Brain microvascular endothelial cell (primary cell): ENCODE data around the gene COMMD10.

Experiments used
- DNase-seq: peaks from one replicate; pipeline ENCODE4 v3.0.0-alpha.2; 2020
- H3K27ac ChIP-seq: fragments of 250-450 bp; sonication (Bioruptor Pico); 2 replicates; pipeline ENCODE4 v1.5.1; 2020; ENCODE audit warnings: mild to moderate bottlenecking, moderate library complexity
- H3K27me3 ChIP-seq: fragments of 250-450 bp; sonication (Bioruptor Pico); replicated peaks from 2 replicates; pipeline ENCODE4 v1.5.1; 2020; ENCODE audit warnings: mild to moderate bottlenecking
- H3K36me3 ChIP-seq: fragments of 250-450 bp; sonication (Bioruptor Pico); replicated peaks from 2 replicates; pipeline ENCODE4 v1.5.1; 2020; ENCODE audit warnings: mild to moderate bottlenecking
- H3K4me3 ChIP-seq: 2 replicates; pipeline ENCODE4 v1.5.1; 2011; ENCODE audit warnings: low read depth, mild to moderate bottlenecking, control low read depth, low read length, moderate library complexity
- in situ Hi-C: cut with HindIII; loops from 2 replicates; pipeline ENCODE4 v1.10.0; 2017; ENCODE audit warnings: low sequenced_read_pairs, low pct_ligation_motif_present
- TF ChIP-seq, protein P1 (sequence below): IDR thresholded peaks from 2 replicates; pipeline ENCODE4 v1.5.1; 2011; ENCODE audit warnings: low read depth, mild to moderate bottlenecking, moderate library complexity, low read length, control low read depth, inconsistent platforms; ENCODE audit errors: missing control alignments

The COMMD10 gene

DNA sequence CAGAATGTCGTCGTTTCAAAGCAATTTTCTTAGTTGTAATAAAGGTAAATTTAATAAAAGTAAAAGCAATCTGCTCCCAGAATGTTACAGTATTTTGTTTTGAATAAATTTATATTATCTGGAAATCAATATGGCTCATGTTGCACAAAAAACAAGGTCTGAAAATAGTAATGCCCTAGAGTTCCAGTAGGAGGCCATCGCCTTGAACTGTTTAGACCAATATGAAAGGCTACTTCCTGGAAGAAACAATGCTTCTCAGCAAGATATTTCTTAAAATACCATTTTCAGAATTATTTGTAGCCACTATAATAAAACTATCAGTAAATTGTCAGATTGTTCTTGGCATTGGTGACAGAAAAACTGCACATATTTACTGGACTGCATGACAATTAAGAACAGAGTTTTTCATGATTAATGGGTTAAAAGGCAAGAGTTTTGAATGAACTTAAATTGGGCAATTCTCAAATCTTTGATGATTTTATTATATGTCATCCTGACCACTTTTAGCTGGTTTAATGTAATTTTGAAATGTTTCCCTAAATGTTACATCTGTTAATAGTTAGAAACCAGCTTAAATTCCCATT is 153.2 kb downstream of the COMMD10 start:
- Histone ChIP-seq H3K27ac (no peak overlapping the region), H3K27me3 (no peaks in the 10 kb centered on the region), H3K4me3 (no peak overlapping the region), H3K36me3 (no peaks in the 10 kb centered on the region)
- DNase-seq: no peak
- TF ChIP-seq, protein P1, sequence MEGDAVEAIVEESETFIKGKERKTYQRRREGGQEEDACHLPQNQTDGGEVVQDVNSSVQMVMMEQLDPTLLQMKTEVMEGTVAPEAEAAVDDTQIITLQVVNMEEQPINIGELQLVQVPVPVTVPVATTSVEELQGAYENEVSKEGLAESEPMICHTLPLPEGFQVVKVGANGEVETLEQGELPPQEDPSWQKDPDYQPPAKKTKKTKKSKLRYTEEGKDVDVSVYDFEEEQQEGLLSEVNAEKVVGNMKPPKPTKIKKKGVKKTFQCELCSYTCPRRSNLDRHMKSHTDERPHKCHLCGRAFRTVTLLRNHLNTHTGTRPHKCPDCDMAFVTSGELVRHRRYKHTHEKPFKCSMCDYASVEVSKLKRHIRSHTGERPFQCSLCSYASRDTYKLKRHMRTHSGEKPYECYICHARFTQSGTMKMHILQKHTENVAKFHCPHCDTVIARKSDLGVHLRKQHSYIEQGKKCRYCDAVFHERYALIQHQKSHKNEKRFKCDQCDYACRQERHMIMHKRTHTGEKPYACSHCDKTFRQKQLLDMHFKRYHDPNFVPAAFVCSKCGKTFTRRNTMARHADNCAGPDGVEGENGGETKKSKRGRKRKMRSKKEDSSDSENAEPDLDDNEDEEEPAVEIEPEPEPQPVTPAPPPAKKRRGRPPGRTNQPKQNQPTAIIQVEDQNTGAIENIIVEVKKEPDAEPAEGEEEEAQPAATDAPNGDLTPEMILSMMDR: peak; percentile 31
- in situ Hi-C loops: no loop called here

DNA sequence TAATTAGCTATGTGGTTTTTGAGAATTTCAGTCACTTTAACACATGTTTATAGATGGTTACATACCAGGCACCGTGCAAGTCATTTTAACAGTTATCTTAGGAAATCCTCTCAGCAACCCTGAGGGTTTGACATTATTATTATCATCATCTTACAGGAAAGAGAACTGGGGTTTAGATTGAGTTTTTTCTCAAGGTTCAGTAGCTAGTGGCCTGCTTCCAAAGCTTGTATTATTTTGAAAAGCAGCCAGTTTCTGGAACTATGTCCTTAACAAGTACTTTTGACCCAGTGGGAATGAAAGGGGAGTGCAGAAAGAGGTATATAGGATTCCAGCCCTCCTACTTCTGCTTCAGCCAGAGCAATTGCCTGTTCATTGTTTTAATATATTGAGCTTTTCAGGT is 157.5 kb downstream of the COMMD10 start:
- Histone ChIP-seq H3K36me3 (no peaks in the 10 kb centered on the region), H3K4me3 (no peak overlapping the region), H3K27ac (no peak overlapping the region), H3K27me3 (no peaks in the 10 kb centered on the region)
- TF ChIP-seq, protein P1: no peak
- DNase-seq: no peak
- in situ Hi-C loops: no loop called here

DNA sequence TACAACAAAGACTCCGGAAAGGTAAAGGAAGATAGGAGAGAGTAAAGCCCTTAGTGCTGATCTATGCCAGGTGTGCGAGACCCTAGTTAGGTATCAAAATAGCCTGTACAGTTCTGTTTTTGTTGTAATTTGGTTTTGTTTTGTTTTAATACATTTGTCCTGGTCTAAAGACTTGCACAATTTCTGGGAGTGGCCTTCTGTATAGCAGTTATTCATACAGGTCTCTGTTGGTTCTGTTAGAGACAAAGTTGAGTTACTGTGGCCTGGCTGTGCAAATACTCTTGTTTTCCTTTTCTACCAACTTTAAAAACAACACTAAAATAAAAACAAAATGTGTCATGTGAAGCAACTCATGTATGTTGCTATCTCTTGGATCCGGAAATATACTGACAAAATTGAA is 163.6 kb downstream of the COMMD10 start:
- DNase-seq: no peak
- Histone ChIP-seq H3K27me3 (no peaks in the 10 kb centered on the region), H3K27ac (no peak overlapping the region), H3K4me3 (no peak overlapping the region), H3K36me3 (no peaks in the 10 kb centered on the region)
- TF ChIP-seq, protein P1: no peak
- in situ Hi-C loops: no loop called here

DNA sequence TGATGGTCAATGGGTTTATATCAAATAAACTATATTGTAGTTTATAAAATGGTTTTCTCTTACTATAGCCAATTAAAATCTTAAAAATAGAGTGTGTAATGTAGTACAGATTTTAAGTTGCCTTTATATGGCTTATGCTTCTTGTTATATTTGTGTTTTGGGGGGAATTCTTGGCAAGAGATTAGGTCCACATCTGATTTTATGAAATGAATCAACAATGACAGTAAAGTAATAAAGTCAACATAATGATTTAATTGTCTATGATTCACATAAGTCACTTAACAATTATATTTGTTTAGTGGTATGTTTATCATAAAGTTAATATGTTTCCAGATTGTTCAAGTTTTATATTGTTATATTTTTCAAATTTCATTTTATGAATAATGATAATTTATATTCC is 164.8 kb downstream of the COMMD10 start:
- Histone ChIP-seq H3K4me3 (no peak overlapping the region), H3K27me3 (no peaks in the 10 kb centered on the region), H3K27ac (no peak overlapping the region), H3K36me3 (no peaks in the 10 kb centered on the region)
- TF ChIP-seq, protein P1: no peak
- DNase-seq: no peak
- in situ Hi-C loops: no loop called here

DNA sequence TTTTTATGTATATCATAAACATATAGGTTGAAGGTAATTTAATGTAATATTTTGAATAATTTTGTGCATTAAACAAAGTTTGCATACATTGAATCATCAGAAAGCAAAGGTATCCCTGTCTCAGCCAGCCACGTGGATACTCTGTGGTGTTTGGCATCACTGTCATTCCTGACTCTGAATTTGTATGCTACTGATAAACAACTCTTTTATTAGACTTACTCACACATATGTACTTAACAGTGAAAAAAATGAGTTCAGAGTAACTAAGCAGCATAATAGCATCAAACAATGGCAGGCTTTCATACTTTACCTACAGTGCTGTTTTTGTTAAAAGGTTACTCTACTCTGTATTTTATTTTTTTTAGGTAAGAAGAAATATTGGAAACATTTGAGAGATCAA is 171.9 kb downstream of the COMMD10 start:
- H3K36me3 ChIP-seq: no peaks in the 10 kb centered on the region
- H3K27ac ChIP-seq: no peak overlapping the region
- no peak for DNase-seq
- H3K27me3 ChIP-seq: no peaks in the 10 kb centered on the region
- in situ Hi-C loops: no loop called here
- TF ChIP-seq, protein P1: no peak
- no peak overlapping the region for H3K4me3 ChIP-seq

DNA sequence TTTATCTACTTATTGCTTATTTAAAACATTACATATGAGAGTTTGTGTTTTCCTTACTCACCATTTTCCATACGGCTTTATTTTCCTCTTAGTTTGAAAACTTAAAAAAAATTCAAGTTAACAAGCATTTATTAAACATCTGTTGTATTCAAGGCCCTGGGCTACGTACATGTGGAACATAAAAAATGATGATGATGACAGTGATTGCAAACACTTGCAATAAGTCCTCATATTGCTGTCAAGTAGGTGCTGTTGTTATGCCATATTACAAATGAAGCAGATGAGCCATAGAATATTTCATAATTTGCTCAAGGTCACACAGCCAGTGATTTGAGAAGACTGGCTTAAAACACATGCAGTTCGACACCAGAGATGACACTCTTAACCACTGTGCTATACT is 180.6 kb downstream of the COMMD10 start:
- H3K27ac ChIP-seq: no peak overlapping the region
- H3K27me3 ChIP-seq: no peaks in the 10 kb centered on the region
- no peaks in the 10 kb centered on the region for H3K36me3 ChIP-seq
- in situ Hi-C loops: no loop called here
- H3K4me3 ChIP-seq: no peak overlapping the region
- DNase-seq: no peak
- TF ChIP-seq, protein P1: no peak
